Astrocyte (in vitro differentiated cells and primary cell): Measurements from ENCODE around the gene HNF4A. TPM values are rescaled to one million over a fixed set of nuclear protein-coding genes. Genes with fewer than 3 reads are reported as not detected.

Experiments used
- DNase-seq: peaks from one replicate; pipeline ENCODE4 v3.0.0-alpha.2; 2010; ENCODE audit warnings: low read depth
- FAIRE-seq: peaks from 2 replicates; lab custom pipeline; 2011; peaks lifted over from hg19 to GRCh38; lab: Jason Lieb, UNC
- H2AFZ ChIP-seq: 2 replicates; pipeline ENCODE4 v1.6.0; 2012; ENCODE audit warnings: low read depth, low read length, inconsistent platforms
- H3K27ac ChIP-seq: 2 replicates; pipeline ENCODE4 v1.5.1; 2011; ENCODE audit warnings: low read depth, low read length, inconsistent platforms
- H3K27me3 ChIP-seq: 2 replicates; pipeline ENCODE4 v1.6.0; 2011; ENCODE audit warnings: low read length, inconsistent platforms; ENCODE audit not compliant: insufficient read depth
- H3K36me3 ChIP-seq: 2 replicates; pipeline ENCODE4 v1.5.1; 2011; ENCODE audit warnings: low read length, inconsistent platforms; ENCODE audit not compliant: insufficient read depth
- H3K4me1 ChIP-seq: 2 replicates; pipeline ENCODE4 v1.5.1; 2011; ENCODE audit warnings: low read length, inconsistent platforms; ENCODE audit not compliant: insufficient read depth
- H3K4me2 ChIP-seq: 2 replicates; pipeline ENCODE4 v1.6.0; 2012; ENCODE audit warnings: low read length, inconsistent platforms
- H3K4me3 ChIP-seq: 2 replicates; pipeline ENCODE4 v1.5.1; 2011; ENCODE audit warnings: low read depth, mild to moderate bottlenecking, low read length, inconsistent platforms; ENCODE audit not compliant: insufficient read depth
- H3K79me2 ChIP-seq: 2 replicates; pipeline ENCODE4 v1.6.0; 2012; ENCODE audit warnings: mild to moderate bottlenecking, low read length, inconsistent platforms; ENCODE audit not compliant: insufficient read depth
- H3K9ac ChIP-seq: 2 replicates; pipeline ENCODE4 v1.6.0; 2012; ENCODE audit warnings: mild to moderate bottlenecking, low read length, inconsistent platforms
- H3K9me3 ChIP-seq: 2 replicates; pipeline ENCODE4 v1.5.1; 2012; ENCODE audit warnings: low read depth, mild to moderate bottlenecking, low read length, inconsistent platforms; ENCODE audit not compliant: insufficient read depth
- H4K20me1 ChIP-seq: 2 replicates; pipeline ENCODE4 v1.6.0; 2012; ENCODE audit warnings: low read length, inconsistent platforms; ENCODE audit not compliant: insufficient read depth
- H3K27ac Mint-ChIP-seq: one replicate; pipeline ENCODE4 v1.8.0; 2021; ENCODE audit warnings: mild to moderate bottlenecking, mixed read lengths; ENCODE audit not compliant: unreplicated experiment
- H3K27me3 Mint-ChIP-seq: one replicate; pipeline ENCODE4 v1.8.0; 2021; ENCODE audit warnings: low read depth, mixed read lengths; ENCODE audit not compliant: unreplicated experiment
- H3K36me3 Mint-ChIP-seq: one replicate; pipeline ENCODE4 v1.8.0; 2021; ENCODE audit warnings: low read depth, mixed read lengths; ENCODE audit not compliant: unreplicated experiment
- H3K4me1 Mint-ChIP-seq: one replicate; pipeline ENCODE4 v1.8.0; 2021; ENCODE audit warnings: low read depth, mixed read lengths; ENCODE audit not compliant: unreplicated experiment
- H3K4me3 Mint-ChIP-seq: one replicate; pipeline ENCODE4 v1.8.0; 2021; ENCODE audit warnings: mild to moderate bottlenecking, moderate library complexity, mixed read lengths; ENCODE audit not compliant: unreplicated experiment
- H3K9me3 Mint-ChIP-seq: one replicate; pipeline ENCODE4 v1.8.0; 2021; ENCODE audit warnings: mild to moderate bottlenecking, mixed read lengths; ENCODE audit not compliant: unreplicated experiment
- CTCF ChIP-seq: IDR thresholded peaks from 2 replicates; pipeline ENCODE4 v1.5.1; 2011; ENCODE audit warnings: low read depth, mild to moderate bottlenecking, inconsistent platforms, low read length, moderate library complexity; ENCODE audit not compliant: insufficient read depth
- EZH2 ChIP-seq: IDR thresholded peaks from 2 replicates; pipeline ENCODE4 v1.6.1; 2012; ENCODE audit warnings: mild to moderate bottlenecking, low read length, inconsistent platforms; ENCODE audit not compliant: insufficient read depth
- total RNA-seq: library from RNA; stranded (reverse); gene quantifications from 2 replicates; pipeline ENCODE4 v1.2.1, GENCODE V29; 2021

Gene HNF4A
- total RNA-seq, 1 donor from 2014 or later, result not detected

DNA sequence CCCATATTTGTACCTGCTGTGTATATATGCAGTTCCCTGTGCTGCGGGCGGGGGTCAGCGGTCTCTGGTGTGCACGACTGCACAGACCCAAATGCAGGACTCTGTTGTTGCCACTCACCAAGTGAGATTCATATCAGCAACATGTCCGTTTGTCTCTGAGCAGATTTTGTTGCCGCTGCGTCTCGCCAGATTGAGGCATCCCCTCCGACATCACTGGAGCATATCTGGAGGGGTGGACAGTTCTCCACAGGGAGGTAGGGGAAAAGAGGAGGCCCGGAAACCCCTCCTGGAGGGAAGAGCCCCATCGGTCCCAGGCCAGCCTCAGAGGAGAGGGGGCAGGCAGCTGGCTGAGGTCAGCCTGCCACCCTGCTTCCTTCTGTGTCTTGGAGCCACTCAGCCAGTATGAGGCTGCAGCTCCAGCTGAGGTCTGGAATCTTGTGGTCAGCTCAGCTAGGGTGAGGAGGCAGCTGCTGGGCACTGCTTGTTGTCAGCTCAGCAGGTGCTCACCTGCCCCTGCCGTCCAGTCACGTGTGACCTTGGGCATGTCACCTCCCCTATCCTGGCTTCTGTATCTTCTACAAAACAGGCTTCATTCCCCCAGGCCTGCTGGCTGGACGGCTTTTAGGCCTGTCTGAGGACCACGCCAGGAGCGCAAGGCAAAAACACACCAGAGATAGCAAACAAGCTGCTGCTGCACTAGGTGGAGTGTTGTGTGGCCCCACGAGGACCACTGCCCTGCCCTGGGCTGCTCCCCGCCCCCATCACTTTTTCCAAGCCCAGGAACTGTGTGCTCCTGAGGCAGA lies 47.1 kb downstream of the HNF4A start:
- no peaks in the 10 kb centered on the region for H3K79me2 ChIP-seq
- no peak overlapping the region for H3K9ac ChIP-seq
- no peaks in the 10 kb centered on the region for H3K36me3 ChIP-seq
- no peaks in the 10 kb centered on the region for H4K20me1 ChIP-seq
- FAIRE-seq (no peak), DNase-seq (no peak)
- no peak overlapping the region for H3K27ac Mint-ChIP-seq
- H2AFZ ChIP-seq, result no peak overlapping the region
- H3K4me1 Mint-ChIP-seq, result peaks cover 5% of the 10 kb centered on the region
- no peaks in the 10 kb centered on the region for H3K9me3 ChIP-seq
- no peak overlapping the region for H3K27ac ChIP-seq
- TF ChIP-seq CTCF (no peak), EZH2 (no peak)
- H3K27me3 ChIP-seq, result peaks cover 8% of the 10 kb centered on the region
- no peak overlapping the region for H3K4me3 ChIP-seq
- no peaks in the 10 kb centered on the region for H3K9me3 Mint-ChIP-seq
- no peak overlapping the region for H3K4me3 Mint-ChIP-seq
- H3K27me3 Mint-ChIP-seq, result peaks cover 44% of the 10 kb centered on the region
- H3K4me2 ChIP-seq, result no peak overlapping the region
- no peaks in the 10 kb centered on the region for H3K36me3 Mint-ChIP-seq
- peaks cover 1% of the 10 kb centered on the region for H3K4me1 ChIP-seq

- no peak for TF ChIP-seq CTCF
- no peak for TF ChIP-seq EZH2
- Histone ChIP-seq H3K9ac (no peak overlapping the region), H3K4me3 (no peak overlapping the region), H3K27me3 (peaks cover 4% of the 10 kb centered on the region), H4K20me1 (no peaks in the 10 kb centered on the region), H3K4me1 (peaks cover 8% of the 10 kb centered on the region), H3K9me3 (no peaks in the 10 kb centered on the region), H2AFZ (no peak overlapping the region), H3K36me3 (no peaks in the 10 kb centered on the region), H3K4me2 (no peak overlapping the region), H3K79me2 (no peaks in the 10 kb centered on the region), H3K27ac (no peak overlapping the region)
- DNase-seq (no peak), FAIRE-seq (no peak)
- no peak overlapping the region for H3K4me3 Mint-ChIP-seq
- no peaks in the 10 kb centered on the region for H3K9me3 Mint-ChIP-seq
- H3K4me1 Mint-ChIP-seq, result peaks cover 7% of the 10 kb centered on the region
- H3K36me3 Mint-ChIP-seq, result no peaks in the 10 kb centered on the region
- H3K27ac Mint-ChIP-seq, result no peak overlapping the region
- H3K27me3 Mint-ChIP-seq, result peaks cover 37% of the 10 kb centered on the region
These were observed 48.0 kb downstream of the HNF4A start for GRCh38 chr20:44403194-44404112.
